Activated naive CD8-positive, alpha-beta T cell (primary cell): Measurements from ENCODE around the gene FSCB.

Source experiments
- H3K27ac Mint-ChIP-seq: one replicate; pipeline ENCODE4 v1.8.0; 2021; ENCODE audit warnings: mixed read lengths
- H3K27me3 Mint-ChIP-seq: one replicate; pipeline ENCODE4 v1.8.0; 2021; ENCODE audit warnings: mixed read lengths
- H3K36me3 Mint-ChIP-seq: one replicate; pipeline ENCODE4 v1.8.0; 2021; ENCODE audit warnings: mixed read lengths
- H3K4me1 Mint-ChIP-seq: one replicate; pipeline ENCODE4 v1.8.0; 2021; ENCODE audit warnings: low read depth, mixed read lengths
- H3K4me3 Mint-ChIP-seq: one replicate; pipeline ENCODE4 v1.8.0; 2021; ENCODE audit warnings: mild to moderate bottlenecking, mixed read lengths
- H3K9me3 Mint-ChIP-seq: one replicate; pipeline ENCODE4 v1.8.0; 2021; ENCODE audit warnings: low read depth, mixed read lengths

Gene FSCB

DNA sequence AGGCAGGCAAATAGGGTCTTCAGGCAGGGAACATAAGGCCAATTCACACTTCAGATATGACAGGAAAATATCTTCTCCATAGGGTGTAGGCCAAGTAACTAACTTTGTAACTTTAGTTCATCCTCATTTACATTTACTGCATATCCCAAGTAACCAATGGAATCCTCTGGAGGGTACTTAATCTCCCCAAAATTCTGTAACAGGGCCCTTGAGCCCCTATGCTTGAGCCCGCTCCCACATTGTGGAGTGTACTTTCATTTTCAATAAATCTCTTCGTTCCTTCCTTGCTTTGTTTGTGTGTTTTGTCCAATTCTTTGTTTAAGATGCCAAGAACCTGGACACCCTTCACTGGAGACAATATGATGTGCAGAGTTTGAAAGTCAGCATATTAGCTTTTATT is 45.3 kb downstream of the FSCB start:
- peaks cover 14% of the 10 kb centered on the region for H3K9me3 Mint-ChIP-seq
- H3K4me3 Mint-ChIP-seq: no peak overlapping the region
- H3K27me3 Mint-ChIP-seq: no peaks in the 10 kb centered on the region
- H3K36me3 Mint-ChIP-seq: no peaks in the 10 kb centered on the region
- no peaks in the 10 kb centered on the region for H3K4me1 Mint-ChIP-seq
- no peak overlapping the region for H3K27ac Mint-ChIP-seq
